Measurements from ENCODE around the gene DEPDC5.
"Not testable (repeated sequence)": the region's sequence is repeated elsewhere in the genome, so short reads cannot be mapped to it uniquely, and the experiment has no call there.

DEPDC5 gene

GRCh38 chr22:31749636-31750364 lies 4.0 kb upstream of the DEPDC5 start, which contains the start of gene PRR14L:
TSS of gene PRR14L (minus strand) at chr22:31750132. CDS start at chr22:31738860, 11,272 bp downstream.
- no peak; the same call in none of the 2 replicates for TF ChIP-seq CTCF (IDR thresholded peaks at IDR 0.05; ENCODE audit: low read depth, low read length)

GRCh38 chr22:31750365-31751284 lies 3.2 kb upstream of the DEPDC5 start:
- TF ChIP-seq CTCF (IDR thresholded peaks at IDR 0.05; ENCODE audit: low read depth, low read length) = no peak
- no peak for DNase-seq (ENCODE audit: extremely low read depth, low read depth)

More at GRCh38 chr22:31749636-31750364, 4.0 kb upstream of the DEPDC5 start, which contains the start of gene PRR14L:
- peak; percentile 75 for DNase-seq (ENCODE audit: extremely low read depth, low read depth)

- no peak for DNase-seq (ENCODE audit: extremely low read depth, low read depth)
- no peak for TF ChIP-seq CTCF (IDR thresholded peaks at IDR 0.05; ENCODE audit: low read depth, low read length)
These were observed 1.5 kb upstream of the DEPDC5 start for GRCh38 chr22:31752096-31752847.

GRCh38 chr22:31753005-31753633 lies 700 bp upstream of the DEPDC5 start:
- TF ChIP-seq CTCF (IDR thresholded peaks at IDR 0.05; ENCODE audit: low read depth, low read length) = no peak
- no peak for DNase-seq (ENCODE audit: extremely low read depth, low read depth)

- no peak for DNase-seq (ENCODE audit: extremely low read depth, low read depth)
- TF ChIP-seq CTCF (IDR thresholded peaks at IDR 0.05; ENCODE audit: low read depth, low read length) = no peak
These were observed 994 bp downstream of the DEPDC5 start for GRCh38 chr22:31754813-31755212.

- no peak for TF ChIP-seq CTCF (IDR thresholded peaks at IDR 0.05; ENCODE audit: low read depth, low read length)
- no peak for DNase-seq (ENCODE audit: extremely low read depth, low read depth)
These were observed 3.4 kb downstream of the DEPDC5 start for GRCh38 chr22:31757265-31757664.

- DNase-seq (ENCODE audit: extremely low read depth, low read depth) = not testable (repeated sequence)
These were observed 5.0 kb downstream of the DEPDC5 start for GRCh38 chr22:31758860-31759259.
